K562 (cell line): ENCODE results near the gene ADM2. TPM values are rescaled to one million over a fixed set of nuclear protein-coding genes. Genes with fewer than 3 reads are reported as not detected.

ENCODE experiments used
- CBX8 ChIP-seq: fragments of 200-600 bp; sonication (generic); IDR thresholded peaks from 2 replicates; pipeline ENCODE4 v1.6.1; 2012; ENCODE audit warnings: borderline replicate concordance, mixed run types, low read depth, mild to moderate bottlenecking, moderate library complexity, mixed read lengths, low read length, control low read depth, inconsistent platforms; ENCODE audit not compliant: poor library complexity, severe bottlenecking; ENCODE audit errors: extremely low read depth
- CUX1 ChIP-seq: fragments of 200-800 bp; sonication (Bioruptor generic); IDR thresholded peaks from 2 replicates; pipeline ENCODE4 v1.6.1; 2016; ENCODE audit warnings: missing genetic modification characterization, missing compliant biosample characterization
- ETV5 ChIP-seq: sonication (generic); formaldehyde crosslinking; IDR thresholded peaks from 2 replicates; pipeline ENCODE4 v1.4.0; 2020; ENCODE audit warnings: low read depth, mild to moderate bottlenecking, missing genetic modification reagents
- FOXK1 ChIP-seq: sonication (generic); formaldehyde crosslinking; IDR thresholded peaks from 2 replicates; pipeline ENCODE4 v1.8.0; 2022; ENCODE audit warnings: missing genetic modification reagents, mild to moderate bottlenecking, borderline replicate concordance
- NCOA1 ChIP-seq: fragments of 450-650 bp; IDR thresholded peaks from 2 replicates; pipeline ENCODE4 v1.6.1; 2016; ENCODE audit warnings: low read depth
- POLR2G ChIP-seq: fragments of 200-400 bp; formaldehyde crosslinking; IDR thresholded peaks from 2 replicates; pipeline ENCODE4 v1.6.1; 2017; ENCODE audit warnings: low read depth, mild to moderate bottlenecking, antibody characterized with exemption, low read length, moderate library complexity
- POU5F1 ChIP-seq: fragments of 150-350 bp; IDR thresholded peaks from 2 replicates; pipeline ENCODE4 v1.6.1; 2014; ENCODE audit warnings: borderline replicate concordance, low read length, low read depth, mild to moderate bottlenecking; ENCODE audit not compliant: partially characterized antibody
- PTBP1 ChIP-seq: fragments of 200-400 bp; formaldehyde crosslinking; IDR thresholded peaks from 2 replicates; pipeline ENCODE4 v1.6.1; 2017; ENCODE audit warnings: low read depth, low read length
- PTRF ChIP-seq: fragments of 450-650 bp; IDR thresholded peaks from 2 replicates; pipeline ENCODE4 v1.6.1; 2016; ENCODE audit warnings: mild to moderate bottlenecking, missing genetic modification characterization, missing compliant biosample characterization
- SAFB ChIP-seq: fragments of 200-400 bp; formaldehyde crosslinking; IDR thresholded peaks from 2 replicates; pipeline ENCODE4 v1.6.1; 2017; ENCODE audit warnings: low read depth, low read length, borderline replicate concordance
- SMC3 ChIP-seq: conservative IDR thresholded peaks from 2 replicates; pipeline ENCODE4 v1.6.1; 2011; ENCODE audit warnings: low read depth, low read length, improper control_type of control experiment; ENCODE audit not compliant: insufficient read depth
- SPI1 ChIP-seq: IDR thresholded peaks from 2 replicates; pipeline ENCODE4 v1.6.1; 2011; ENCODE audit warnings: low read depth, low read length, control low read depth, borderline replicate concordance
- TRIM25 ChIP-seq: fragments of 450-650 bp; IDR thresholded peaks from 2 replicates; pipeline ENCODE4 v1.7.0; 2016; ENCODE audit warnings: borderline replicate concordance
- ZBTB9 ChIP-seq: fragments of 450-650 bp; formaldehyde crosslinking; IDR thresholded peaks from 2 replicates; pipeline ENCODE4 v1.4.0; 2020; ENCODE audit warnings: mild to moderate bottlenecking, moderate library complexity
- ZNF263 ChIP-seq: sonication (generic); formaldehyde crosslinking; IDR thresholded peaks from 2 replicates; pipeline ENCODE4 v1.8.0; 2022; ENCODE audit warnings: mild to moderate bottlenecking, missing genetic modification reagents, borderline replicate concordance
- polyA plus RNA-seq, 8 experiments: library from polyadenylated mRNA; depleted of rRNA in 4 of 8; stranded (reverse) in 5 of 8; unstranded in 3 of 8; fragments of >200 nt; fragmentation: Nextera tagmentation in 2 of 8; fragmentation: Illumina TruSeq in 1 of 8; extraction: Ambion mirVana in 2 of 8; extraction: Trizol in 1 of 8; gene quantifications; 2 replicates each; pipeline versions ENCODE4 v1.2.1 to v1.2.3, GENCODE V29; 2011 to 2014; ENCODE audit warnings: inconsistent platforms in 1 of 8, missing spikeins in 1 of 8
- total RNA-seq, 7 experiments: library from RNA; depleted of rRNA in 6 of 7; stranded (reverse); fragments of >200 nt in 6 of 7; fragmentation: Illumina TruSeq in 2 of 7; extraction: Trizol in 2 of 7; gene quantifications; 2 replicates each; pipeline versions ENCODE4 v1.2.1 to v1.2.3, GENCODE V29; 2011 to 2021; ENCODE audit warnings: low replicate concordance in 1 of 7
- TF ChIP-seq, protein P1 (sequence below): fragments of 250-450 bp; sonication (Bioruptor Pico); IDR thresholded peaks from 2 replicates; pipeline ENCODE4 v1.5.0; 2020; ENCODE audit warnings: mild to moderate bottlenecking

Gene ADM2
- total and polyA plus RNA-seq, 9 of the 15 experiments (the other 6 are each of a cell fraction or from before 2014, with no cell fraction given) = 0.11 to 5.1 (median 0.38) TPM

- no peak for TF ChIP-seq SMC3
- no peak for TF ChIP-seq NCOA1
- TF ChIP-seq ZNF263 = no peak
- peak; percentile 50; the same call in 1 of the 2 replicates for TF ChIP-seq POLR2G
- no peak for TF ChIP-seq CUX1 (CRISPR knock-in tag)
- TF ChIP-seq FOXK1 (CRISPR knock-in tag) = no peak
- TF ChIP-seq POU5F1 = no peak
- TF ChIP-seq PTBP1 = no peak
- no peak for TF ChIP-seq SPI1
- no peak for TF ChIP-seq CBX8
- TF ChIP-seq SAFB = no peak
- TF ChIP-seq ZBTB9 = no peak
- no peak for TF ChIP-seq TRIM25
- no peak for TF ChIP-seq ETV5
- TF ChIP-seq PTRF (tag) = no peak
- TF ChIP-seq, protein P1, sequence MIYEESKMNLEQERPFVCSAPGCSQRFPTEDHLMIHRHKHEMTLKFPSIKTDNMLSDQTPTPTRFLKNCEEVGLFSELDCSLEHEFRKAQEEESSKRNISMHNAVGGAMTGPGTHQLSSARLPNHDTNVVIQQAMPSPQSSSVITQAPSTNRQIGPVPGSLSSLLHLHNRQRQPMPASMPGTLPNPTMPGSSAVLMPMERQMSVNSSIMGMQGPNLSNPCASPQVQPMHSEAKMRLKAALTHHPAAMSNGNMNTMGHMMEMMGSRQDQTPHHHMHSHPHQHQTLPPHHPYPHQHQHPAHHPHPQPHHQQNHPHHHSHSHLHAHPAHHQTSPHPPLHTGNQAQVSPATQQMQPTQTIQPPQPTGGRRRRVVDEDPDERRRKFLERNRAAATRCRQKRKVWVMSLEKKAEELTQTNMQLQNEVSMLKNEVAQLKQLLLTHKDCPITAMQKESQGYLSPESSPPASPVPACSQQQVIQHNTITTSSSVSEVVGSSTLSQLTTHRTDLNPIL (CRISPR knock-in tag) = no peak
These were observed 1.0 kb downstream of the ADM2 start (continued) for GRCh38 chr22:50482107-50483074.
